ENCODE measurements around the gene TLE7.

TLE7 gene

GRCh38 chr16:71412270-71413160 is 29.3 kb downstream of the TLE7 start:
- DNase-seq: peak; percentile 53

GRCh38 chr16:71410146-71410545 is 31.7 kb downstream of the TLE7 start:
- DNase-seq: no peak

DNA sequence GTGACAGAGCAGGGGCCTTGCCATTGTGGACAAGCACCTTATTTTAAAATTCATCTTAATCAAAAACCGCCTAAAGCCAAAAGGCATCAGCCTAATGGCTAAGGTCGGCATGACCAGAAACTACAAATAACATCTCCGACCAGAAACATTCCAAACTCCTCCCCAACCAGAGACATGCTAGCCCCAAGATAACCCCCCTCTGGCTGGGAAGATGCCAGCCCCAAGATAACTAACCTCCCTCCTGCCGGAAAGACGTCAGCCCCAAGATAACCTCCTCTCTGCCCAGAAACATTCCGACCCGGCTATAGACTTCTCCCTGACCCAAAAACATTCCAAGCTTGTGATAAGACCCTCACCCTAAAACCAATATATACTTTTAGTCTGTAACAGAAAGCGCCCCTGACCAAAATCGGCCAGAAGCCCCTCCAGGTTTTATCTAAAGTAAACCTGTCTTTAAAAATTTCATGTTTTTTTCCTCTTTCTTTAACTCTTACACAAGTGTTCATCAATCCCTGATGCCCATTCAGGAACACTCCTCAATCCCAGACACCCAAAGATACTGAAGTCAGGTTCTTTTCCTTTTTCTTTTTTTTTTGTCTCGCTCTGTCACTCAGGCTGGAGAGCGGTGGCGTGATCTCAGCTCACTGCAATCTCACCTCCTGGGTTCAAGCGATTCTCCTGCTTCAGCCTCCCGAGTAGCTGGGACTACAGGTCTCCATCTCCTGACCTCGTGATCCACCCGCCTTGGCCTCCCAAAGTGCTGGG is 32.7 kb downstream of the TLE7 start:
- no peak for DNase-seq

GRCh38 chr16:71408536-71408935 is 33.3 kb downstream of the TLE7 start:
- no peak for DNase-seq

DNA sequence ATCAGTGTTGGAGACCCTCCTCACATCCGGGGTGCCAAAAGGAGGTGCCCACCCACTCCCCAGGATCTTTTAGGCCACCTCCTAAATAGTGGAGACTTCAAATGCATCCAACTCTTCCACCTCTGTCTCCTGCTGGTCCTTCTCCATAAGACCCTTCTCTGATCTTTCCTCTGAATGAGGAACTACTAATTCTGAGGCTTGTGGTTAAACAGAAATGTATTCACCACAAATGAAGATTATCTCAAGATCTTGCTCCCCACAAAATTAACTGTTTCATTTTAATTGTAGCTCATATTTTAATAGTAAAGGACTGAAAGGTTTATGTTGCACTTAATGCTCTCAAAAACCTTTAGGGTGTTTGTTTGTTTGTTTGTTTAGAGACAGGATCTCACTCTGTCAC is 34.1 kb downstream of the TLE7 start:
- DNase-seq: no peak

DNA sequence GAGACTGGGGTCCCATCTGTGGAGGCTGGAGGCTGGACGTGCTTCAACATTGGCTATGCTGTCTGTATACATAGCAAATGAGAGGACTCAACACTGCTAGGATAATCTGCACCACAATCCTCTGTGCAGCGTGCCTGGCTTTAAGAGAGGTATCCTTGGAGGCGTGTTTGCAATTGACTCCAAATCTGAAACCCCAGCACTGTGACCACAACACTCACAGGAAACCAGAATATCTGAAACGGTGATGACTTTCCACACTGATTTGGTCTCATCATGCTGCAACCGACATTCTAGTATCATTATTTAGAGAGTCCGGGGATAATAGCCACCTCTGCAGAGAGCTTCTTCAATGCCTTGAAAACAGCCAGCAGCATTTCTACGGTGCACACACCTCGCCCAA is 35.1 kb downstream of the TLE7 start:
- no peak for DNase-seq

- DNase-seq: no peak
Observed at GRCh38 chr16:71406316-71406715, 35.5 kb downstream of the TLE7 start.

DNA sequence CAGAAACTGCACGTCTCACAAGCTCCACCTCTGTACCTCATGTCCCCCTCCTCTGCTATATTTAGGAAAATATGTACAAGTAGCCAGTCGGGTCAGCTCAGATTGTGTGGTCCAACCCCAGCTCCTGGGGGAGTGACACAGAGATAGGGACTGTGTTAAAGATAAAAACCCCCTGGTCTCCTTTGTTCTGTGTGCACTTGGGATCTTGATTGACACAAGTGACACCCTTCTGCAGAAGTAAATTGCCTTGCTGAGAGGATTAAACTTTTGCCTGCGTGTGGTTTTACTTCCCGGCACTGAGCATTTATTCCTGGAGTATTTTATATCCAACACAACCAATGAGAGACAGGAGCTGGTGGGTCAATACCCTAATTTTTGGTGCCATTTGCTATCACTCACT is 37.5 kb downstream of the TLE7 start:
- DNase-seq: no peak

DNA sequence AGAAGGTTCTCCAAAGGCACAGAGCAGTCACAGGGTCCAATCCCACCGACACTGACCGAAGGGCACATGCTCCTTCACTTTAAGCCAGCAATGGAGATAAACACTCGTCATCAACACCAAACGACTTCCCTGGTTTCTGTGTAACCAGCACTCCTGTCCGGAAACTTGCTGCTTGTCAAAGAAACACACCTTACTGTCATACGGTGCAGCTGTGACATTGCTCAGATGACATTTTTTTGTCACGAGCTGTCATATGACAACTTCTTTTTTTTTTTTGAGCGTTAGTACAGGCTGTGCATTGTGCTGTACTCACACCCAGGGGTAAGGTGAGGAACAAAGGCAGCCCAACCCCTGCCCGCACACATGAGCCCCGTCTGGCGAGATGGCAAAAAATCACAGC is 39.2 kb downstream of the TLE7 start:
- no peak for DNase-seq

DNA sequence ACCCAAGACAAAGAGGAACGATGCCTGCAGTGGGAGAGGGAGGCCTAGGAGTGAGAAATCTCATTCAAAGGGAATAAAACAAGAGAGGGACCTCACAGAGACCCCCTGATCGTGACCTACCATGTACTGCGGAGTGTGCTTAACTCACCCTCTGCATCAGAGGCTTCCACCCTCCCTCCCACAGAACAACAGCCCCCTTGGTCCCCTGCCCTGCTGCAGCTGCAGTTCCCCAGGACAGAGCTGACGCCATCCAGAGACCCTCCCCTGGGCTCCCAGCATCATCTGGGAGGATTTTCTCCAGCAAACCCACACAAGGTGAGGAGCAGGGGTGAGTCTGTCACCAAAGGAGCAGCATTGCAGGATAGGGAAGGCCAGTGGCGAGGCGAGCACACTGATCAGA is 39.8 kb downstream of the TLE7 start:
- no peak for DNase-seq

- DNase-seq: no peak
Observed at GRCh38 chr16:71399801-71400563, 41.9 kb downstream of the TLE7 start.

DNA sequence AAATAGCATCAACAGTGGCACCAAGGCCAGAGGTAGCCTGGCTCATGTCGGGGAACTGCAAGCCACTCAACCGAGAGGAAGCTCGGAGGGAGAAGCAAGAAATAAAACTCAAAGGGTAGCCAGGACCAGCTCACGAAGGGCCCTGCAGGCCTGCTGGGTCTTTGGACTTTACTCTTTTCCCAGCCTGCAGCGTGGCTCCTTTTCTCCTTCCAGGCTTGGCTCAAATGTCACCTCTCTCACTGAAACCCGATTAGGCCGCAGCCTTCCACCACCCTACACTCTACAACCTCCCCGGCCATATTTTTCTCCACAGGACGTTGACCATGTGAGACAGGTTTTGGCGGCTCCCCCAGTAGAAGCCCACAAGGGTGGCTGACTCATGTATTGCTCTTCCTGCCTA is 45.3 kb downstream of the TLE7 start:
- no peak for DNase-seq

DNA sequence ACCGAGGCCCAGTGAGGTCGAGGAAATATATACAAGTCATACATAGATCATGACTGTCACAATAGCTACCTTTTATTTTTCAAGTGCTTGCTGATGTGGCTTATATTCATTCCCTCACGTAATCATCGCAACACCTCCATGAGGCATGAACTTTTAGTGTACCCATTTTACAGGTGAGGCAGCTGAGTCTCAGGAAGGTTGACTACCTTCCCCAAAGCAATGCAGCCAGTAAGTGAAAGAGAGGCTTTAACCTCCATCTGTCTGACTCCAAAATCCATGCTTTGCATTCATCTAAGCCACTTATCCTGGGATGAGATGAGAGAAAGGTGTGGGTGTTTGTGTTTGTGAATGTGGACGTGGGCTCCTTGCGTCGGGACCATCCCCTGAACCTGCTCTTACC is 52.5 kb downstream of the TLE7 start:
- DNase-seq: no peak

DNA sequence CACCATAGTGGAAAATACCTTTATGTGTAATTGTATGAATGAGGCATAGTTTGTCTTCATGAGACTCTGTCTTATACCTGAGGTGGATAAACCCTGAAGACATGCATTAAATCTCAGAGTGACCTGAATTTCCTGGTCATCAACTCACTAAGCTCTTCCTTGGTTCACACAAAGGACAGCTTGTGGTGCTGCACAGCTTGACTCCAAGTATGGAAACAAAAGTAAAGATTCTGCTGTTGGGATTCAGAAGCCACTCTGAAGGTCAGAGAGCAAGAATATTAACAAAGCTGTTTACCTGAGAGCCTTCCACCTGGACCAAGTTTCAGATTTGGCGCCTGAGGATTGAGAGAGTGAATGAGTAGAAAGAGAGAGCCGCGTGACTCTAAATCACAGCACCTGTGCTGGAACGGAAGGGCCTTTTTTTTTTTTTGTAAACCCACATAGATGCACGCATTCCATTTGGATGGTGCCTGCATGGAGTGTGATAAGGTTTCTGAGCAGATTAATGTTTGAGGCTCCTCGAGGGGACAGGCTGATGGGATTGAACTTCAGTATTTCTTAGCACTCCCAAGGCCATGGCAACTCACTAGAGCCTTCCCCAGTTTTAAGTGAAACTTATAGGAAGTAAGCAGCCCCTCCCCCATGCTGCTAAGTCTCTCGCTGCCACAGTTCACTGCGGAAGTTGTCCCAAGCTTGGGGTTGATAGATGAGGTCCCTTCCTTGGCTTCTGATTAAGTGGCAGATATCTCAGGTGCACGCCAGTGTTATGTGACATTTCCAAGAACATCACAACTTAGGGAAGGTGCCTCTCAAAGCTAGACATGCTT is 54.6 kb downstream of the TLE7 start:
- no peak for DNase-seq

DNA sequence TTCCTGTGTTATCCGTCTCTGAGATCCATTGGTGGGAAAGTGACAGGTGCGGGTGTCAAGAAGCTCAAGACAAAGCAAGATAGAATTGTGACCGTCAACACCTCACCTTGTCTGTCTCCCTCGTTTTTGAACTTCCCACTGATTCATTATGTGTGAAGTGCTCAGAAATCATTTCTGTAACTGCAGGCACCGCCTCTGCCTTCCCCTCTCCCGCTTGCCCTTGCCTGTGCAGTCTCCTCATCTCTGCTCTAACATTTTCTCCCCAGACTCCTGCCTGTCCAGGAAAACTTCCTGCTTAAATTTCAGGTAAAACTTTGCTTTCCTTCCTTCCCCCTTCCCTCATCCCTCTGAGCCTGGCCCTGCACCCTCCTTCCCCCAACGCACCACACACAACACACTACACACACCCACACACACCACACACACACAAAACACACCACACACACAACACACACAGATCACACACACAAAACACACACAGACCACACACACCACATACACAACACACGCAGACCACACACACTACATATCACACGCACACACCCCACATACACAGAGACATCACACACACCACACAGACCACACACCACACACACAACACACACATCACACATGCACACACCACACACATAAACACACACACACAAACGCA is 57.7 kb downstream of the TLE7 start:
- DNase-seq: no peak

DNA sequence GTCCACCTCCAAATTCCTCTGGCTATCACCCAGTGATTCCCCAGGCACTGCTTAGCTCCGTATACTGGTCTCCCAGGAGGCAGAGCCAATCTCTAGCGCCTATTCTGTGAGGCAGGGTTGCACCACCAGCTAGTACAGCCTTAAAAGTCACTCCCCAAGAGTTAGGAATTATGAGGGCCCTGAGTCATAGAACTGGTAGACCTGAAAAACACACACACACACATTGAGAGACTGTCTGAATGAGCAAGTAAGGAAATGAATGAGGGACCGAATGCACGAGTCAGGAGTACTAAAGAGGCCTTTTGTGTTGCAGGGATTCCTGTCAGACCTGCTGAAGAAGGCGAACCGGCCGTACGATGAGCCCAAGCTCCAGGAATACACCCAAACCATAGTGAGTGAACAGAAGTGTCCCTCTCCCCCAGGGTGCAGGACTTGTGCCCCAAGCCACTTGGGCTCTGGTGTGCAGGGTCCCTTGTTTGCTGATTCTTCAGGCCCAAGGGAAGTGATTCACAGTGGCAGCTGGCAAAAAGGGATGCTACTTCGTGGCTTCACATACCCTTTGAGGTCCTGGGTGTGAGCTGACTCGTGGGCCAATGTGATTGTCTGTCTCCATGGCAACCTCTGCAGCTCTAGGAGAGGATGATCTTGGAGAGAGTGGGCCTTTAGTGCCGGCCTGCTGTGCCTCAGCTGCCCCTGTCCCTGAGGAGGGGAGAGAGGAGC is 58.6 kb downstream of the TLE7 start:
- no peak for DNase-seq

DNA sequence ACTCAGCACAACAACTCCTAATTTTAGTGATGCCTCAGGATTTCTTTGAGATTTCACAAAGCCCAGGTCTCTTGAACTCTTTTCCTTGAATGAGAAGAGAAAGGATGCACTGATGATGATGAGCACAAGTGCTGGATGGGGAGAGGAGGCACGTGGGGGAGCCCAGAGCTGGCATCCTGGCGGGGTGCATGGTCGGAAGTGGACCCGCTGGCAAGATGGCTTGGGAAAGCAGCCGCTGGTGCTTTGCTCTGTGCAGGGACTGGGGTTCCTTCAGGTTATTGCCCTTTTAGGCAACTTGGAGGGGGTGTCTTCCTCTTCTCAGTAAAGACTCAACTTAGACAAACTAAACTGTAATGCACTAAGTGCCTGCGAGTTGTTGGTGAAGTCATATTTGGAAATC is 61.0 kb downstream of the TLE7 start:
- DNase-seq: no peak
